ENCODE measurements around the gene SPATA3.
"Not testable (repeated sequence)": the region's sequence is repeated elsewhere in the genome, so short reads cannot be mapped to it uniquely, and the experiment has no call there.

SPATA3 gene

GRCh38 chr2:231025059-231025458 is 29.1 kb downstream of the SPATA3 start:
- not testable (repeated sequence) for DNase-seq (ENCODE audit: low read depth in 1 of 2, low spot score in 1 of 2)

- no peak for DNase-seq (ENCODE audit: low read depth in 1 of 2, low spot score in 1 of 2)
These were observed 33.0 kb downstream of the SPATA3 start for GRCh38 chr2:231028889-231029288.

DNA sequence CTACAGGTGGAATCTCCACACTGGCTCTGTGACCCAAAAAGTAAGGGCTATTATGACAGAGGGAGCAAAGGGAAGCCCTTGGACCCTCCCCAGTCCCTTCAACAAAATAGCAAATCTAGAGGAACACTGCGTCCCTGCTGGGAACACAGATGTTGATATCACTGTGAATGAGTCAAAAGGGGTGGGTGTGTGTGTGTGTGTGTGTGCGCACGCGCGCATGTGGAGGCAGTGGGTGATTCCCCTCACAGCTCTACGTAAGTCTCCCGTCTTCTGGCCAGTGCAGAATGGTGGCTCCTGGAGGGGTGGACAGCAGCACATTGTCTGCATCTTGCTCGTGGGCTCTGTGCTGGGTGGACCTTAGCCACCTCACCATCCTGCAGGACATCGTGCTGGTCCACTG is 33.6 kb downstream of the SPATA3 start:
- no peak for DNase-seq (ENCODE audit: low read depth in 1 of 2, low spot score in 1 of 2)

GRCh38 chr2:231030725-231031124 is 34.8 kb downstream of the SPATA3 start:
- DNase-seq (ENCODE audit: low read depth in 1 of 2, low spot score in 1 of 2): no peak

- DNase-seq (ENCODE audit: low read depth in 1 of 2, low spot score in 1 of 2): no peak
These were observed 36.7 kb downstream of the SPATA3 start for GRCh38 chr2:231032575-231033140.

DNA sequence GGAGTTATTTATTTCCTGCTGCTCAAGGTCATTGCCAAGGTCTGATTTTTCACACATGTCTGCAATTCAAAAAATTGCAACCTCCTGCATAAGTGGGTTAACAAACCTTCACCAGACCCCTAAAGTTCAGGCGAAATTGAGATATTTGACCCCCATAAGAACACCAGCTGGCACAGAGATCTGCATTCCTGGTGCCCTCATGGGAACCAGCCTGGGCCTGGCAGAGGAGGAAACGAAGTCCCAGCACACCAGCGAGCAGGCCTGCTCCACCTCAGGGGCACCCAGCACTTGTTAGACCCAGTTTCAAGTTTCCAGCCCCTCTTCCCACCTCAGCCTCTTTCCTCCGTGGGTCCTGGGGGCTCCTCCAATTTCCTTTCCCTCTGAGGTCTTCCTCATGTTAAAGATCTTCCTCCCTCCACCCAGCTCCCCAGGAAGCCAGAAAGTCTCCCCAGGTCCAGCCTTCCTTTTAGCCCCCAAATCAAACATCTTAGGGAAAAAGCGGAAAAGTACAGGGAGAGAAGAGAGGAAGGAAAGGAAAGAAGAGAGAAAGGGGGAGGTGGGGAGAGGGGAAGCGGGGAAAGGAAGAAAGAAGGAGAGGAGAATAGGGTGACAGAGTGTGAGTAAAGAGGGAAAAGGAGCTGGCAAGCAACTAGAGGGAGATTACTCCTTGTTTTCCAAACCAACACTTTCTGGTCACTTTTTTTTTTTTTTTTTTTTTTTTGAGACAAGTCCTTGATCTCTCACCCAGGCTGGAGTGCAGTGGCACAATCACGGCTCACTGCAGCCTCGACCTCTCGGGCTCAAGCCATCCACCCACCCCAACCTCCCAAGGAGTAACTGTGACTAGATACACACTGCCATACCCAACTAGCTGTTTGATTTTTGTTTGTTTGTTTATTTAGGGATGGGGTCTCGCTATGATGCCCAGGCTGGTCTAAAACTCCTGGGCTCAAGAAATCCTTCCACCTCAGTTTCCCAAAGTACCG is 37.5 kb downstream of the SPATA3 start:
- DNase-seq (ENCODE audit: low read depth in 1 of 2, low spot score in 1 of 2): no peak

DNA sequence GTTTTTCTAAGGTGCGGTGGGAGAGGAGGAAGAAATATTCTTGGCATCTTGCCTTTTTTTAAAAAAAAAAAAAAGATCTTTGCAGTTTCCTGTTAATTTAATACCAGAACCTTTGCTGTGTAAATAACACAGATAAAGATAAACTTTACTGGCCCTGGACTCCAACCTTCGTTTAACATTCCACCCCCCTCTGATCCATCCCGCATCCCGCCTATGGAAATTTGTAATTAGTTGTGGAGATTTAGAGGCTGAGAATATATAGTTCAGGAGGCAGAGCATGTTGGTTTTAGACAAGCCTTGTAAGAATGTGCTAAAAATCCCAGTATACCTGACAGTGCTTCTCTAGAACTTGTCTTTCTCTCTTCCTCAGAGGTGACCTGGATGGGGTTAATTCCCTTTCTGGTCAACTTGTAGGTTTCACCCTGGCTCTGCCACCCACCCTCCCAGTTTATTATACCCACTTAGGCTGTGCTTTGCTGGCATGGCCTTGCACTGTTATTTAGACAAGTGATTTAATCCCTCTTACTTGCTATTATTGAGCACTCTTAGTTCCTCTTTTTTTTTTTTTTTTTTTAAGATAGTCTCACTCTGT is 38.5 kb downstream of the SPATA3 start:
- no peak for DNase-seq (ENCODE audit: low read depth in 1 of 2, low spot score in 1 of 2)

DNA sequence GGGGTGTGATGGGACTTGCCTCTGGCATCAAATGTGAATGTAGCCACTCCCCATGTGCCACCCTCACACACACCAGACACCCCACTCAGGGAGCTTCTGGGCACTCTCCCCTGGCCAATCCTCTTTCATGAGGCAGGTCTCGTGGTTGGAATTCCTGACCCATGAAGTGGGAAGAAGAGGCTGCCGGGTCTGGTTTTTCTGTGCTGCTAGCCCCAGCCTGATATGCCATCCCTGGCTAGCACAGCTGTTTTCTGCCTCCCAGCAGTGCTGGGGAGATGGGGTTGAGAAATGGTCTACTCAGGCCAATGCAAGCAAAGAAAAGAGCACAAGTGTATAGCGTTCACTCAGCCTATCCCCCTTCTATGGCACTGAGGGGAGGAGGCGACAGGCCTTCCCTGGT is 40.2 kb downstream of the SPATA3 start:
- DNase-seq (ENCODE audit: low read depth in 1 of 2, low spot score in 1 of 2): no peak

DNA sequence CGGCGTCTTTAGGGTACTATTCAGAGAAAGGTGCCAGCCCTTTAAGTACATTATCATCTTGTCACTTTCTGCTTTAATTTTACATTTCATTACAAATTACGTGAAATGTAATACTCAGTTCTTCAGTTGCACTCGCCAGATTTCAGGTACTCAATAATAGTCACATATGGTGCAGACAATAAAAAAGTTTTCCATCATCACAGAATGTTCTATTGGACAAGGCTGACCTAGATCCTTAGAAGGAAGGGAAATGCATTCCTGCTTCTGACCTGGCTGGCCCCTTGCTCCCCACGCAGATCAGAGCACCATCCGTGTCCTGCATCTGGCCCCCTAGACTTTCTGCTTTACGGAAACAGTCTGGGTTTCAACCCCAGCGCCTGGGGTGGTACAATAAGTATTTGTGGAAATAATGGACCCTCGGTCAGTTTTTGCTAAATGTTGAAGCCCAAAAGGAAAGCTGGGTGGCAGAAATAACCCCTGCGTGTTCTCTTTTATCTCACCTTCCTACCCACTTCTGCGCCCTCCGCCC is 40.7 kb downstream of the SPATA3 start:
- no peak for DNase-seq (ENCODE audit: low read depth in 1 of 2, low spot score in 1 of 2)

- DNase-seq (ENCODE audit: low read depth in 1 of 2, low spot score in 1 of 2): no peak
These were observed 41.3 kb downstream of the SPATA3 start, which contains the start of gene C2orf72 for GRCh38 chr2:231037202-231037730. C2orf72 (plus strand) TSS chr2:231037523; CDS start chr2:231037566, 43 bp downstream.

GRCh38 chr2:231037731-231038482 is 42.0 kb downstream of the SPATA3 start:
- DNase-seq (ENCODE audit: low read depth in 1 of 2, low spot score in 1 of 2): no peak

DNA sequence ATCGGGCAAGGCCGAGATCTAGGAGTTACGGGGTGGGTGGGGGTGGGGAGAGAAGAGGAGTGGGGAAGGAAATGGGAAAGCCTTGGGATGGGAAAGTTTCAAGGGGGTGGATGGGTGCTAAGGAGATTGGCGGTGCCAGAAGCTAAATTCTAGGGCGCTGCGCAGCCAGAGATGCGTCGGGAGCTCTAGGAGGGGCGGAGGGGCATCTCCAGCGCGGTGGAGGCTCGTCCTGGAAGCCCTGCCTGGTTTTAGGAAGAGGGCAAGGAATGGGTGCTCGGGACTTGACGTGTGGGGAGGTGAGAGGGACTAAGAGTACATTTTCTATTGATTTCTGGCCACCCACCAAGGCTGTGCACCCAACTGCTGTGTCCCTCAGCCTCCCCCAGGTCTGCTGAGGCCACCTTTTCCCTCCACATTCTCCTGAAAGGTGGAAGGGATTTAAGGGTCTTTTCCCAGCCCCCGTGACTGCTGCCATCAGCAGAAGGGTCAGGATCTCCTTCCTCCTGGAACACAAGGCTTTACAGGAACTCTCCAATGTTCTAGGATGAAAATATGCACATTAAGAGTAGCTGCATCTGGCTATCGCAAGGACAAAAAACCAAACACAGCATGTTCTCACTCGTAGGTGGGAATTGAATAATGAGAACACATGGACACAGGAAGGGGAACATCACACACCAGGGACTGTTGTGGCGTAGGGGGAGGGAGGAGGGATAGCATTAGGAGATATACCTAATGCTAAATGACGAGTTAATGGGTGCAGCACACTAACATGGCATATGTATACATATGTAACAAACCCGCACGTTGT is 42.8 kb downstream of the SPATA3 start:
- DNase-seq (ENCODE audit: low read depth in 1 of 2, low spot score in 1 of 2): no peak

- DNase-seq (ENCODE audit: low read depth in 1 of 2, low spot score in 1 of 2): no peak
These were observed 43.4 kb downstream of the SPATA3 start for GRCh38 chr2:231039294-231039664.

GRCh38 chr2:231039821-231040364 is 44.0 kb downstream of the SPATA3 start:
- no peak for DNase-seq (ENCODE audit: low read depth in 1 of 2, low spot score in 1 of 2)

- no peak for DNase-seq (ENCODE audit: low read depth in 1 of 2, low spot score in 1 of 2)
These were observed 45.3 kb downstream of the SPATA3 start for GRCh38 chr2:231041061-231041689.

- DNase-seq (ENCODE audit: low read depth in 1 of 2, low spot score in 1 of 2): no peak
These were observed 47.9 kb downstream of the SPATA3 start for GRCh38 chr2:231043796-231044195.

GRCh38 chr2:231046916-231047273 is 51.0 kb downstream of the SPATA3 start:
- no peak for DNase-seq (ENCODE audit: low read depth in 1 of 2, low spot score in 1 of 2)

GRCh38 chr2:231047274-231047922 is 51.5 kb downstream of the SPATA3 start:
- DNase-seq (ENCODE audit: low read depth in 1 of 2, low spot score in 1 of 2): no peak
